Stimulated activated CD4-positive, alpha-beta T cell treated with anti-CD3 and anti-CD28 coated beads, Interleukin-1b, Interleukin-23, amount 100 ng/mL, for 24 hours (primary cell): ENCODE results near the gene EHD2.

Experiments used
- DNase-seq, 4 experiments: peaks; one replicate each; pipeline ENCODE4 v3.0.0-alpha.2; 2020; ENCODE audit warnings: low read depth in 4 of 4, low spot score in 1 of 4

Gene EHD2

DNA sequence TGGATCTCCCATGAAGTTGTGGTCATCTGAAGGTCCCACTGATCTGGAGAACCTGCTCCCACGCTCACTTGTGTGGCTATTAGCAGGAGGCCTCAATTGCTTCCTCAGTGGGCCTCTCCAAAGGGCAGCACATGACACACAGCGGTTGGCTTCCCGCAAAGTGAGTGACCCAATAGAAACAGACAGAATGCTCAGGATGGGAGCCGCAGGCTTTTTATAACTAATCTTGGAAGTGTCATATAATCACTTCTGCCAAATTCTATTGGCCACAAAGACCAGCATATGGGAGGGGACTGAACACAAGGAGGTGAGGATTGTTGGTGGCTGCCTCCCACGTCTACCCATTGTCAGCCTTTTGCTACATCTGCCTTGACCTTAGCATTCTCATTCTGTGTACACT lies 22.1 kb upstream of the EHD2 start:
- no peak for DNase-seq

DNA sequence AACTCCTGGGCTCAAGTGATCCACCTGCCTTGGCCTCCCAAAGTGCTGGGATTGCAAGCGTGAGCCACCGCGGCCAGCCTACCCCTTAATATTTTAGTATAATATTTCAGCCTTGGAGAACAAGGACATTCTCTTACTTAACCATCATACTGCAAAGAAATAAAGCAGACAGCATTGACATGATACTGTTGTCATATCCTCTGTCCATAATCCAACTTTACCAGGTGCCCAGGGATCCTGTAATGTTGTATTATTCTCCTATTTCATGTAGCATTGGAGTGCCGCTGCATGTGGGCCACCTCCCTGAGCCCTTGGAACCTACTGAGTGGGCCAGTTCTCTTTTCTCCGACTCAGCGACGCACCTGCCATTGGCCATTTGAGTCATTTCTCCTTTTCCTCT lies 21.4 kb upstream of the EHD2 start:
- no peak for DNase-seq

GRCh38 chr19:47693489-47693888 lies 19.7 kb upstream of the EHD2 start:
- no peak for DNase-seq

- no peak for DNase-seq
These were observed 19.3 kb upstream of the EHD2 start for GRCh38 chr19:47693903-47694302.

DNA sequence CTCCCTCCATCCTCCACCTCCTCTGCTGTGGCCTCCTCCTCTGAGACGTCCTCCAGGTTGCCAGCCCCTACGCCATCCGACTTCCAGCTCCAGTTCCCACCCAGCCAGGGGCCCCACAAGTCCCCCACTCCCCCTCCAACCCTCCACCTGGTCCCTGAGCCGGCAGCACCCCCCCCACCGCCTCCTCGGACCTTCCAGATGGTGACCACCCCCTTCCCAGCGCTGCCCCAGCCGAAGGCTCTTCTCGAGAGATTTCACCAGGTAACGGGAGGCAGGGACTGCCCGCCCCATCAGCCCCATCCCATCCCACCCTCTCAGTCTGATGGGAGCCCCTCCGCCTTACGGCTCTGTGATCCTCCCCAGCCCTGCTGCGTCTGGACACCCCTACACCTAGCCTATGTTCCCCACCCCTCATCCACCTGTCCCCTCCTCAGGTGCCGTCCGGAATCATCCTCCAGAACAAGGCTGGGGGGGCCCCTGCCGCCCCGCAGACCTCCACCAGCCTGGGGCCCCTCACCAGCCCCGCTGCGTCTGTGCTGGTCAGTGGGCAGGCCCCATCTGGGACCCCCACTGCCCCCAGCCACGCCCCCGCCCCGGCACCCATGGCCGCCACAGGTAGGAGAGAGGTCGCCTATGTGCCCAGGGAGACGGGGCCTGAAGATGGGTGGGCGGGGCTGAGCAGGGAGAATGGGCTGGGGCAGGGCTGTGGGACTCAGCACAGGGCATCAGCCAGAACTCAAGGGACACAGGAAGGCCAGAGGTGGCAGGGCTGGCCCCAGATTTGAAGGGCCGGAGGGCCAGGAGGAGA lies 18.6 kb upstream of the EHD2 start:
- no peak for DNase-seq

DNA sequence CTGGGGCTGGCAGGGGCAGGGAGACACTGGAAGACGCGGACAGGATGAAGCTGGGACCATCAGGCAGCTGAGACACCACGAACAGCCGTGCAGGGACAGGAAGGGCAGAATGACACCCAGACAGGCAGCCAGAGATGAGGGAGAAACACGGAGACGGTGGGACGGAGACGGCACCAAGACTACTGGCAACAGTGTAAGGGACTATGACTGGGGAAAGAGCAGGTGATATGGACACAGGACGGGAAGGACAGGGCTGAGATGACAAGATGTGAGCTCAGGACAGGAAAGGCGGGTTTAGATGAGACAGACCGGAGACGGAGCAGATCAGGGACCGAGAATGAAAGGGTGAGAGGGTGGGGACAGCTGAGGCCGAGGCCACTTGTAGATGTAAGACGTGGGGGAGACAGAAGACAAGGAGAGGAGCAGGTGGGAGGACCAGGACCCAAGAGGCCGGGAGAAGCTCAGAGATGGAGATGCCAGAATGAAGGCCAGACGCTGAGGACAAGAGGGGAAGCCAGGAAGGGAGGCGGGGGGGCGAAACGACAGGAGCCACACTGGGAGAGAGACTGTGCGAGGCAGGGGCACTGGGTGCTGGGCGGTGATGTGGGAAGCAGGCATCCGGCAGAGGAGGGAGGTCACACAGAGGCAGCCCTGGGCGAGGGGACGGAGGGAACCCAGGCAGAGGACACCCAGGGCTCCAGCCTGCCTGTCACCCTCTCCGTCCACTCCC lies 17.5 kb upstream of the EHD2 start:
- DNase-seq = no peak

GRCh38 chr19:47696635-47697034 lies 16.6 kb upstream of the EHD2 start:
- no peak for DNase-seq

GRCh38 chr19:47697863-47698609 lies 15.2 kb upstream of the EHD2 start:
- peak; percentile 23 to 38 (median 26) for DNase-seq

DNA sequence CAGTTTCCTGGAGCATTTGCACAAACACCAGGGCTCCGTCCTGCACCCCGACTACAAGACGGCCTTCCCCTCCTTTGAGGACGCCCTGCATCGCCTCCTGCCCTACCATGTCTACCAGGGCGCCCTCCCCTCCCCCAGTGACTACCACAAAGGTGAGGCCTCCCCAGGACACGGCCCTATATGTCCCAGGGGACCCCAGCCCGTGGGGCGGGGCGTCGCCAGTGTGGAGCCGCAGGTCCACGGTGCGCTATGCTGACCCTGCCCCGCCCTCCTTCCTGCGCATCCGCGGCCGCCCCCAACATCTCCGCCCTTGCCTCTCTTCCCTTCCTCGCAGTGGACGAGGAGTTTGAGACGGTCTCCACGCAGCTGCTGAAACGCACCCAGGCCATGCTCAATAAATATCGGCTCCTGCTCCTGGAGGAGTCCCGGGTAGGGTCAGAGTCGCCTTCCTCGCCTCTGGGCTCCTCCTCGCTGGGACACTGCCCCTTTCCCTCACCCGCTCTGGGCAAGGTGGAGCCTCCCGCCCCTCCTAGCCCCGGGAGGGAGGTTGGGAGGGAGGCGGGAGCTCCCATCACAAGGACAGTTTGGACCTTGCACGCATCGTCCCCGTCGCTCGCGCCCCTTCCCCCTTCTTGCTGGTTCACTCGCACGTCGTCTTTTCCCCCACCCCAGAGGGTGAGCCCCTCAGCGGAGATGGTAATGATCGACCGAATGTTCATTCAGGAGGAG lies 14.4 kb upstream of the EHD2 start:
- DNase-seq = no peak

DNA sequence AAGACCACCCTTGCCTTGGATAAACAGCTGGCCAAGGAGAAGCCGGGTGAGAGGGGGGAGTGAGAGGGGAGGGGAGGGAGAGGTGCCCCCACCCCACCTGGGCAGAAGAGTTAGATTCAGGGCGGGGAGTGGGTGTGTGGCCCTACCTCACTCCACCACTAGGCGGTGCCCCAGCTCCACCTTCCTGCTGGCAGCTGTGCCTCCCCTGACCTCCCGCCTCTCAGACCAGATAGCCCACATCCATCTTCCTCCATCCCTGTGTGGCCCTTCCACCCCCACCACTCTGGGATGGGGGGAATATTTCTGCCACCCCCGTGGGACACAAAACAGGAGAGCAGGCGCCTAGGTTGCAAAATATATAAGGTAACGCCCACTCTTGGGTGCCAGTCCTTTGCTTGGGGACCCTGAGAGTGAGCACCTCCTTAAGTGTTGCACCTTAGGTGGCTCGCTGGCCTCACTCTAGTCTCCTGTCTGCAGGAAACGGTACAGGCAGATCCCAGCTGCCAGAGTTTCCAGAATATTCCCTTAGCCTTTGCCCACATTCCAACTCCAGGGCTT lies 13.8 kb upstream of the EHD2 start:
- DNase-seq = peak in 3 of 4 experiments; percentile 14 to 41 (median 40)

GRCh38 chr19:47700934-47701716 lies 12.1 kb upstream of the EHD2 start:
- DNase-seq = no peak

DNA sequence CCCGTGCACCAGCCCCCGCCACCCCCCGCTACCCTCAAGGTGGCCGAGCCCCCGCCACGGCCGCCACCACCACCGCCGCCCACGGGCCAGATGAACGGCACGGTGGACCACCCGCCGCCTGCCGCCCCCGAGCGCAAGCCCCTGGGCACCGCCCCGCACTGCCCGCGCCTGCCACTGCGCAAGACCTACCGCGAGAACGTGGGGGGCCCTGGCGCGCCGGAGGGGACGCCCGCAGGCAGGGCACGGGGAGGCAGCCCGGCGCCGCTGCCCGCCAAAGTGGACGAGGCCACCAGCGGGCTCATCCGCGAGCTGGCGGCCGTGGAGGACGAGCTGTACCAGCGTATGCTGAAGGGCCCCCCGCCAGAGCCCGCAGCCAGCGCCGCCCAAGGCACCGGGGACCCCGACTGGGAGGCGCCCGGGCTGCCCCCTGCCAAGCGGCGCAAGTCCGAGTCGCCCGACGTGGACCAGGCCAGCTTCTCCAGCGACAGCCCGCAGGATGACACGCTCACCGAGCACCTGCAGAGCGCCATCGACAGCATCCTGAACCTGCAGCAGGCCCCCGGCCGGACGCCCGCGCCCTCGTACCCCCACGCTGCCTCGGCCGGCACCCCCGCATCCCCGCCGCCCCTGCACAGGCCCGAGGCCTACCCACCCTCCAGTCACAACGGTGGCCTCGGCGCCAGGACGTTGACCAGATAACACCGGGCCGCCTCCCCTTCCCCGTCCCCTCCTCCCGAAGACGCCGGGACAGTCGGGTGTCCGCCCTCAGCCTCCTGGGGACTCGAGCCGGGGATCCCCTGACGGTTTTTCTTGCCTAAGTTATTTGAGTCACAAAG lies 11.3 kb upstream of the EHD2 start:
- no peak for DNase-seq

DNA sequence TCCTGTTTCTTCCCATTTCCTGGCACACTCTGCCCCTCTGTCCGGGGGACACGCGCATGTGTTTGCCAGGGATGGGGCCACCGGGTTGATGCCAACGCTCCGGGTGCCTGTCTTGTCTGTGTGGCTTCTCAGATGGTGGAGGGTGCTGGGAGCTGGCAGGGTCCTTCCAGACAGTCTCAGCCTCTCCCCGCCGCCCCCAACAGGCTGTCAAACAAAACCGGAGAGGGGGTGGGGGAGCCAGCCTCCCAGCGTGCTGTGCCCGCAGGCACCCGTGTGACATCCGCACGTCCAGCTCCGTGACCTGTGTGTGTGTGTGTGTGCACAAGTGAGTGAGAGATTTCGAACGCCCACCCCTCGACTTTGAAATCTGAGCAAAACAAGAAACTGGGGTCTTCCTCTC lies 10.6 kb upstream of the EHD2 start:
- no peak for DNase-seq

GRCh38 chr19:47703301-47703700 lies 9.9 kb upstream of the EHD2 start:
- DNase-seq = no peak

DNA sequence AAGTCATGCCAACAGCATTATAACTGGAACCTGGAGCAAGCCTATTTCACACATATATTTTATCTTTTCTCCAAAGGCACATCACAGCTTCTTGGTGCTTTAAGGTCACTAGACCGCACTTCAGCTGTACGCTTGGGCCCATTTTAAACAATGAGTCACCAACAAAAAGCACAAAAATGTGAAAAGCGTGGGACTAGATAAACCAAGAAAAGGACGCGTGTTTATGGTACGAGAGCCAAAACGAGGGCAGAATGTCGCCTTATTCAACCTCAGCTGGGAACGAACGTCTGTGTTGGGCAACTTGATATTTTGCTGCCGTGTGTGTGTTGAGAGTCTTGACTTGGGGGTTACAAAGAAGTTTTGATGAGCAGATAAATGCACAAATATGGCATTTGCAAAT lies 9.2 kb upstream of the EHD2 start:
- no peak for DNase-seq

GRCh38 chr19:47704656-47705055 lies 8.6 kb upstream of the EHD2 start:
- DNase-seq = no peak

DNA sequence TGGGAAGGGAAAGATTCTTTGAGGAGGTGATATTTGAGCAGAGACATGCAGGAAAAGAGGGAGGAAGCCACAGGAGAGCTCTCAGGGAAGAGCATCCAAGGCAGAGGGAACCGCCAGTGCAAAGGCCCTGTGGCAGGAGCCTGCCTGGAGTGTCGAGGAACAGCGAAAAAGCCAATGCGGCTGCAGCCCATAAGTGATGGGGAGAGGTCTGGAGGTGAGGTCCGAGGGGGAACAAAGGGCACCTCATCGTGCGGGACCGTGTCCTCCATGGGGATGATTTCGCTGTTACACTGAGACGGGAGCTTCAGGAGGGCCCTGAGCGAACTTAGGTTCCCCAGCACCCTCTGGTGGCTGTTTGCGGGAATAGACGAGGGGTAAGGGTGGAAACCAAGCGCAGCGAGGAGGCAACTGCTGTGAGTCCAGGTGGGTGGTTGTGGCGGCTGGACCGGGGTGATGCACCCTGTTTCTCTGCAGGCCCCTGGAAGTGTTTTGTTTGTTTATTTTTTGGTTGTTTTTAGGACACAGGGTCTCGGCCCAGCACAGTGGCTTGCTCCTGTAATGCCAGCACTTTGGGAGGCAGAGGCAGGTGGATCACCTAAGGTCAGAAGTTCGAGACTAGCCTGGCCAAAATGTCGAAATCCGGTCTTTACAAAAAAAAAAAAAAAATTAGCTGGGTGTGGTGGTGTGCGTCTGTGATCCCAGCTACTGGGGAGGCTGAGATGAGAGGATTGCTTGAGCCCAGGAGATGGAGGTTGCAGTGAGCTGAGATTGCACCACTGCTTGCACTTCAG lies 5.9 kb upstream of the EHD2 start:
- DNase-seq = peak; percentile 55 to 73 (median 64)

GRCh38 chr19:47711652-47712242 lies 1.5 kb upstream of the EHD2 start:
- DNase-seq = no peak
